ENCODE data around the gene AOPEP.

AOPEP gene

GRCh38 chr9:95062596-95063065 lies 336.1 kb downstream of the AOPEP start:
- DNase-seq (ENCODE audit: low read depth), result no peak

DNA sequence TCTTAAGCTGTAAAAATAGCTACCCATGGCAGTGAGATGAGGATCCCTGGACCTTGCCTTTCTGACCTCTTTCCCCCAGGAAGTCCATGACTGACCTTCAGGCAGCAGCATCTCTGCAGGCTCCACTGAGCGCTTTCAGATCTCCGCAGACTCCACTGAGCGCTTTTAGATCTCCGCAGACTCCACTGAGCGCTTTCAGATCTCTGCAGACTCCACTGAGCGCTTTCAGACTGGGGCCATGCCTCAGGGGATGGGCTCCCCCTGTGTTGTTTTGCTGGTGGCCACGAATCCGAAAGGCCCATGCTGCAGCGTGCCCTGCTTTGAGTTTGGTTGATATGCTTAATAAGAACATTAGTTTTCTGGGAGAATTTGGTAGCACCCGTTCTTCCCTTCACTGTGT lies 336.8 kb downstream of the AOPEP start:
- no peak for DNase-seq (ENCODE audit: low read depth)

DNA sequence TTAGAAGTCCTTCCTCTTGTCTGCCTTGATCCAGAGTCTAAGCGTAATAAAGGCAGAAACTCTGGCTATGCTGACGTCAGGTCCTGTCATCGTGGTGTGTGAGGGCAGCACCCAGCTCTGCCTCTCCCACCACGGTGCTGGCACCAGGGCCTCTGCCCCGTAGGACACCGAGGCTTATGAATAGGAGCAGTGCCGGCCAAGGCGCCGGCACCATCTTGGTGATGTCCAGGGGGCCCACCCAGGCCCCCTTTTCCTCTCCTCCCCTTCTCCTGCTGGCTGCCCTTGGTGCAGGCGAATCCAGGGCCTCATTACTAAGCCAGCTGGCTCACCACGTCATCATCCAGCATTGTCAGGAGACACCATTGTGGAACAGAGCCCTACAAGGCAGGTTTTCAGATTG lies 338.7 kb downstream of the AOPEP start:
- no peak for DNase-seq (ENCODE audit: low read depth)

- DNase-seq (ENCODE audit: low read depth), result no peak
Measured at GRCh38 chr9:95067057-95067456, 340.6 kb downstream of the AOPEP start.

DNA sequence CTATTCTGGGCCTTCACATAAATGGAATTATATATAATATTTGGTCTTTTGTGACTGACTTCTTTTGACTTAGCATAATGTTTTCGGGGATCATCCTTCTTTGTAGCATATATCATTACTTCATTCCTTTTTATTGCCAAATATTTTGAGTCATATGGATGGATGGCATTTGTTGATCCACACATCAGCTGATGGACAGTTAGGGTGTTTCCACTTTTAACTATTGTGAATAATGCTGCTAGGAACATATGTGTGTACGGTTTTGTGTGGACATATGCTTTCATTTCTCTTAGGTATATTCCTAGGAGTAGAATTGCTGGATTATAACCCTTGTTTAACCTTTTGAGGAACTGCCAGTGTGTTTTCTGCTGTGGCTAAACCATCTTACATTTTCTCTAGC lies 341.4 kb downstream of the AOPEP start:
- no peak for DNase-seq (ENCODE audit: low read depth)

GRCh38 chr9:95070549-95071021 lies 344.1 kb downstream of the AOPEP start:
- no peak for DNase-seq (ENCODE audit: low read depth)

DNA sequence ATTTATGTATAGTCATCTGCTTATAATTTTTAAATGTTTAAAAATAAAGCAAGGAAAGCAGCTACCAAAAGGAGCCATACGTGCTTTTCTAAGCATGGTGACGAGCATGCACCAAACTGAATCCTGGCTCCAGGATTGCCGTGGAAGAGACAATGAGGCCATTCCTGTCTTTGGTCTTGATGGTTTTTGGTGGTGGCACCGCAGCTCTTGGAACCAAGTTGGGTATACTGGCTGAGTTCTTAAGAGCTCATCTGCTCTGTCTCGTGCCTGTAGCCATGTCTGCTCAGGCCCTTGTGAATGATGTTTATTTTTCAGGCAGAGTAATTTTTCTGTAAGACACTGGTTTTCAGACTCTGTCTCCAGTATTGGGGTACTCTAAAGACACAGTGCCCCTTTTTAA lies 345.0 kb downstream of the AOPEP start:
- no peak for DNase-seq (ENCODE audit: low read depth)

- no peak for DNase-seq (ENCODE audit: low read depth)
Measured at GRCh38 chr9:95071925-95072324, 345.4 kb downstream of the AOPEP start.

GRCh38 chr9:95073042-95073607 lies 346.6 kb downstream of the AOPEP start:
- DNase-seq (ENCODE audit: low read depth), result no peak

- no peak for DNase-seq (ENCODE audit: low read depth)
Measured at GRCh38 chr9:95073918-95074317, 347.4 kb downstream of the AOPEP start.

- no peak for DNase-seq (ENCODE audit: low read depth)
Measured at GRCh38 chr9:95074632-95075031, 348.1 kb downstream of the AOPEP start.

DNA sequence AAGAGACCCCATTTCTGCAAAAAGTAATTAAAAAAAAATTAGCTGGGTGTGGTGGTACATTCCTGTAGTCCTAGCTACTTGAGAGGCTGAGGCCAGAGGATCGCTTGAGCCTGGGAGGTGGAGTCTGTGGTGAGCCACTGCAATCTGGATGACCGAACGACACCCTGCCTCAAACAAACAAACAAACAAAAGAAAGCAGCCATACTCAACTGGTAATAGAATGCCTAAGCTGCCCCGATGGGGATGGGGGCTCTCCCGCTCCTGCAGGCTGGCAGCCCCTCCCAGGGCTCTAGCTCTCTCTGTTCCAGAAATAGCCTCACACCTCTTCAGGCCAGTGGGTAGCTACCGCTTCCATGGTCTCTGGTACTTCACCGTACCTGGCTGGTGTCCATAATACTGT lies 349.2 kb downstream of the AOPEP start:
- no peak for DNase-seq (ENCODE audit: low read depth)

DNA sequence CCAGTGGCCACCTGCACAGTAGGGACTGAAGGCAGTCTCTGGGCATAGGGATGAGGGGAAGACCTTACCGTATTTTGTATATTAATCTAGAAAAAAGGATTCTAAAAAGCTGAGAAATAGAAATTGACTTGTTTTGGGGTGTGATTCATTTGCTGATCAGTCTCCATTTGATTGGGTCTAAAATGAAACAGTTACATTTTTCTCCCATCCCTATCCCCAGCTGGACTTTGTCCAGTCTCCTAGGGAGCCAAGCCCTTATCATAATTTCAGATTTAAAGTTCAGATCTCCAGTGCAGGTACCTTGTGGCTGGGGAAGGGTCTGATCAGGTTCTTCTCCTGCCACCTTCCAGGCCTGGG lies 350.2 kb downstream of the AOPEP start:
- DNase-seq (ENCODE audit: low read depth), result no peak

- no peak for DNase-seq (ENCODE audit: low read depth)
Measured at GRCh38 chr9:95077053-95077765, 350.7 kb downstream of the AOPEP start.

DNA sequence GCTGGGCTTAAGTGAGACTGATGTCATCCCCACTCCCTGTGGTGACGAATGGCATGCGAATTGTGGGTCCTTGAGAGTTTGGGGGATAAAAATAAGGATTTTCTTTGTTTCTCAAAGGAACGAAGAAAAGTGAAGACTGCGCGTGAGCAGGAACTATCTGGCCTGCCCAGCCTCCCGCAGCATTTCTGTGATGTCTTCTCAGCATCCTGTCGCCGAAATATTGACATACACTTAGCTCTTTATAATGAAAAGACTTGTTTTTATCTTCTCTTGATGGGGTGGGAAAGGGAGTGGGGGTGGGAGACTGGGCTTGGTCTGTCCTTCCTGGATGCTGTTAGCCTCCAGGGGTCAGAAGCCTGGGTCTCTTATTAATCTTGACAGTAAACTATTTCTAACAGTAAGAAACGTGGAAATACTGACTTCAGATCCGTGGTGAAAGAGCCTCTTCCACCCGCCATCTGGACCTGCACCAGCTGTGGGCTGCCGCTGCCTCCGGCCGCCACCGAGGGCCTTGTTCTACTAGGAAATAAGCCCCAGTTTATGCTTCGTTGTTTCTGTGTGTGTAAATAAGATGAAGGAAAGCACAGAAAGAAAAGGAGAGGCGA lies 351.4 kb downstream of the AOPEP start:
- DNase-seq (ENCODE audit: low read depth), result no peak

- DNase-seq (ENCODE audit: low read depth), result no peak
Measured at GRCh38 chr9:95078511-95078910, 352.0 kb downstream of the AOPEP start.

DNA sequence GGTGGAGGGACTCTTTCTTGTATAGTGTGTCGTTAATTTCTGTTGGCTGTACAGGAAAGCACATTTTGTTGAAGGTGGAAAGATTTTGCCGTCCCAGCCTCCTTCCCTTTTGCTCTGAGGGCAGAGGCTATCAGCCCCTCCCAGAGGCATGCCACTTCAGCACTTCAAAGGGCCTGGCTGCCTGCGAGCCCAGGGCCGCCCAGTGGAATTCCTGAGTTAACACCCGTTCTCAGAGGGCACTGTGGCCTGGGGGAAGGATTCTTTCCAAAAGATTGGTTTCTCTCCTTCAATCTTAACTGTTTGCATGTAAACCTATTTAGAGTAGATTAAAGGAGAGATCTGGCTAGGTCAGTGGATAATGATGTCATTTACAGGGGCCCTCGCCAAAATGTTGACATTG lies 352.4 kb downstream of the AOPEP start:
- DNase-seq (ENCODE audit: low read depth), result no peak

DNA sequence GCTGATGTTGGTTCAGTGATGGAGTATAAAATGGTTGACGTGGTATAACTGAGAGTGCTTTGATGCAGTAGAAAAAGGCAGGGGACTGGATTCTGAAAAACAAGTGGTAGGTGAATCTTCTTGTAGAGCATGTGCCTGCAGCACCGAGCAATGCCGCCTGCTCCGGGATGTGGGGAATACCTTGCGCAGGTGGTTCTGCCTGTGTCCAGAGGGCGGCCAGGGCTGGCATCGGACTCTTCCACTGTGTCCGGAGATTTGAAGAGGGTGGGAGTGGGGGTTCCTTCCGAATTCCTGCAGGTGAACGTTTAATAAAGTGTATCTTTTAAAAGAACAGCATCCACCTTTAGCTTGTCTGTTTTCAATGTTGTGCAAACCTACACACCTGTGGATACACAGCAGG lies 353.0 kb downstream of the AOPEP start:
- DNase-seq (ENCODE audit: low read depth), result no peak

DNA sequence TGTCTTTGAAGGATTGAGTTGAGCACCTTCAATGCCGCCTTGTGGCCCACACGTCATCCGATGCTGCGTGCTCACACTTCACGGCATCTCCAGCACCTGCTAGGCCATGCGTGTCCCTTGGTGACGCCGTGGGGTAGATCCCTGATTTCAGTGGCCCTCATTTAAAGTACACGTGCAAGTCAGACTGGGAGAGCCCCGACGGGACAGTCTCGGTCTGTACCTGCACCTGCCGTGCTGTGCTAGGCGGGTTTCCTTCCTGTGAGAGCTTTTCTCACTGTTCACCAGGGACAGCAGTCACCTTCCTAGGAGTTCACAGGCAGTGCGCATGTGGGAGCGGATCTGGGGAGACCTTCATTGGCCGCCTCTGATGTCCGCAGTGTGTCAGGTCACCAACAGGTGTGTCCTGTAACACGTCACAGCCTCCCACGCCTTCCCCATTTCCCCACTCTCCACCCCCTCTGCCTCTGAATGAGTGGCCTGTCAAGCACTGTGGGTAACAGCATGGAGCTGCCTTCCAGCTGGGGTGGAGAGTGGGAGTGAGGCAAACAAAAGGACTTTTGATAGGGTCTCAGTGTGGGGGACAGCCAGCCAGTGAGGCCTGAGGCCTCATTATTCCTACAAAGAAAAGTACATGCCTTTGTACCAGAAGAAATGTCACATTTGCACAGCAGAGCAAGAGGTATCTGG lies 354.6 kb downstream of the AOPEP start:
- no peak for DNase-seq (ENCODE audit: low read depth)

- DNase-seq (ENCODE audit: low read depth), result no peak
Measured at GRCh38 chr9:95081998-95082397, 355.5 kb downstream of the AOPEP start.

DNA sequence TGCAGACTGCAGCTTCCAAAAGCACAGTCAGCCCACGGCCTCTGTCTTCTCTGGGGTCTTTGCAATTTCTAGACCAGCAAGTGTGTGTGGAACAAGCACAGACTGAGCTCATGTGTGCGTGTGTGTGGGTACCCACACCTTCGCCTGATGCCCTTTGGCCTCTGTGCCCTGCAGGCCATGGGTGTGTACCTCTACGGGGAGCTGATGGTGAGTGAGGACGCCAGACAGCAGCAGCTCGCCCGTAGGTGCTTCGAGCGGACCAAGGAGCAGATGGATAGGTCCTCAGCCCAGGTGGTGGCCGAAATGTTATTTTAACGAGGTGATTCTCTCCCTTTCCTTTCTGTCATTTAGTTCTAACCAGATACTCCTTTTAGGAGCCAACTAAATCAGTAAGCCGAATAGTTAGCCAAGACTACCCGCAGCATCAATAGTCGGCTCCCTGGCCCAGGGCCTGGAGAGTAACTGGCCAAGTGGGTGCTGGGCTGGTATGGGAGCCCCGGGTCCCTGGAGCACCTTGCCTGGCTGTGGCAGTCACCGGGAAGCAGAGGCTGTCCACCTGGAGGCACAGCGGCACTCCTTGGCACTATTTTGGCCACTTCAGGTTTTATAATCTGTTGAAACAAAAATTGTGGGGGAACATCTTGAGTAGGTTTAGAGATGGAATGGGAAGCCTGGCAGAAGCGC lies 356.0 kb downstream of the AOPEP start:
- no peak for DNase-seq (ENCODE audit: low read depth)

GRCh38 chr9:95083086-95083768 lies 356.7 kb downstream of the AOPEP start:
- DNase-seq (ENCODE audit: low read depth), result no peak
